Activated naive CD4-positive, alpha-beta T cell treated with anti-CD3 and anti-CD28 coated beads, Interleukin-2, amount 50 U/mL, for 16 hours (primary cell): ENCODE data around the gene GREM2.
A peak's percentile ranks its signal among the peaks of the same experiment; 100 is the strongest.

Source experiments
- DNase-seq: peaks from one replicate; pipeline ENCODE4 v3.0.0-alpha.2; 2020

Gene GREM2

DNA sequence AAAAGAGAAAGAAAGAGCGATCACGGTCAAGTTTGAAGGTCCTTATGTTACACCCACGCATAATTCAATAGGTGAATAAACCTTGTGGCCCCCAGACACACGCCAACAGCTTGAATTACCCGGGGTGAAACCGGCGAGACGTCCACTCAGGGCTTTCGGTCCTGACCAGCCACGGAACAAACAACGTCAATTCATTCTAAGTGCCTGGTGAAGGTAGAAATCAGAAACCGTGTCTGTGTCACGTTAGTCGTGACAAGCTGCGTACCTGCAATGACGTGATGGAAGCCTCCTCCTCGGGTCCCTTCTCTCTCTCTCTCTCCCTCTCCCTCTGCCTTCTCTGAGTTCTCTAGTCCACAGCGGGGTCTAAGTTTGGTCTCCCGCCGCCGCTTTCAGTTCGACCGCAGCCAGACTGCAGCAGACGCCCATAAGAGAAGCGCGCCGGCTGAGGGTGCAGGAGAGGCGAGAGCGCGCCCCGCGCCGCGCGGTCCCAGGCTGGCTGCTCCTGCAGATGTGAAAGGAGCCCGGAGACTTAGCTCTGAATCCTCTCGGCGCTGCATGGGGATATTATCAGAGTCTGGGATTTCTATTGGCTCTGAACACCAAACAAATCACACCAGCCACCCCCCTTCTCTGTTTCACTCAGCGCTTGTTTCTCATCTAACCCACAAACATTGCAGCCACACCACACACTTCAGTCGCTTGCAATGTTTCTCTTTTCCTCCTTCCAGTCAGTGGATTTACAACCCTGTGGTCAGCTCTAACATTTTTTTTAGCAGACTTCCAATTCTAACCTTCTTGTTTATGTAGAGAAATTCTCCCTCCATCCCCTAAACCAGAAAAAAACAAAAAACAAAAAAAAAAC is at the start of gene GREM2:
Gene GREM2, minus strand, starts transcription at position 537 of the 862 bp plus-strand sequence. CDS start 118,680 bp downstream, outside the sequence.
- DNase-seq, result peak; percentile 17

DNA sequence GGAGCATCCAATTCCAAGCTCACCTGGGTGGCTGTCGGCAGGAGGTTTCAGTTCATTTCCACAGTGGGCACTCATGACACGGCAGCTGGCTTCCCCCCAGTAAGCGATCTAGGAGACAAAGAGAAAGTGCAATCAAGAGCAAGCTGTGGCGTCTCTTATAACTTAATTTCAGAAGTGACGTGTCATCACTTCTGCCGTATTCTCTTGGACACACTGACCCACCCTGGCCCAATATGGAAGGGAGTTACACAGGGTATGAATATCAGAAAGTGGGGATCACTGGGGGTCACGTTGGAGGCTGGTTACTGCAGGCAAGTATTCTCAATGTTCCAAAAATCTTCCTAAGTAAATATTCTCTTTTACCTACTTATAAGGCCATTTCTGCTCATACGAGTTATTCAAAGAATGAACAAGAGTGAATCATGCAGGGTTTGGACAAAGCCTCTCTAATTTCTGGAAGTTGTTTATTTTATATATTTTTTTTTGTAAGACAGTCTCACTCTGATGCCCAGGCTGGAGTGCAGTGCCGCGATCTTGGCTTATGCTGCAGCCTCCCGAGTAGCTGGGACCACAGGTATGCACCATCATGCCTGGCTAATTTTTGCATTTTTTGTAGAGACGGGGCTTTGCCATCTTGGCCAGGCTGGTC is 46.5 kb upstream of the GREM2 start:
- DNase-seq, result no peak

DNA sequence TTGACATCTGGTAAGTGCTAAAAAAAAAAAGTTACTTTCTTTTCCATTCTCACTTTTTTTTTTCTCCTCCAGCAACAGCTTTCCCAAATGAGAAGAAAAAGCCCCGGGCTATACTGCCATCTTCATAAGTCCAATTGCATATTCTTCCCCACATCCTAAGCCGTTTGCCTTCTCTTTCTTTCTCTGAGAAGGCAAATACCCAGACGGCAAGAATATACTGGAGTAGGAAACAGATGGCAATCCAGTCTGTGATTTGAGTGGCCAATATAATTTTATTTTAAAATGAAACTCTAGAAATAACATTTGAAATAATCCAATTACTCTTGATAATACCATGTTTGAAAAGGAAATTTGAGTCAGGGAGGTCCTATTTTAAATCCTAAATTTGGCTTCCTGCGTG is 44.6 kb upstream of the GREM2 start:
- no peak for DNase-seq

GRCh38 chr1:240652961-240653409 is 41.0 kb upstream of the GREM2 start:
- DNase-seq, result no peak

DNA sequence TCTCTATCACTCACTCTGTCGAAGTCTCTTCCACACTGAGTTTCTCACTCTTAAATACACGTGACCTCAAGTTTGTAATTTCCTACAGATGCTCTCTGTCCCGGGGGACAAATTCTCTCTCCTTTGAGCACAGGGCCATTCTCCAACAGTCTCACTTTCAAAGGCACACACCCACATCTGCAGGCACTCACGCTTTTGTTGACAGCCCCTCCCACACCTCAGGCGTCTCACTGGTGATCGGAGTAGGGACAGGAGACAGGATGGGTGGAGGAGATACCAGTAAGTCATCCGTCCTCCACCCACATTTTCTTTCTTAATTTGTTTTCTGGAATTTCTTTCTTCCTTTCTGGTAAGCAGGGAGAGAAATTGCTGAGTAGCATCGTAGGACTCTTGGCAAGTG is 40.6 kb upstream of the GREM2 start:
- no peak for DNase-seq

DNA sequence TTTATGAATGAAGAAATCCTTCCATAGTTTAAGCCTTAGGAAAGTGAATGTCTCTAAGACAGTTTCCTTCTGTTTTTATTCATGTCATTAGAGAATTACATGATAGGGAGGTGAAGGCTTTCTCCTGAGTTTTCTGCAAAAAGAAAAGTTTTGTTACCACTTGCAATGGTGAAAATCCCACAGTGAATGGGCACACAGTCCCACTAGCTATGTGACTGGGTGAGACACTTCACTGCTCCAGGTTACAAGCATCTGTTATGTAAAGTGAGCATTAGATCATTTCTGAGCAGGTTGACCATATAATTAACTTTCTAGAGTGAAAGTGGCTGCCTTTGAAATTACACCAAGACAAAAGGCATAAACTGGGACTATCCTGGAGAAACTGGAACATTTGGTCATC is 38.9 kb upstream of the GREM2 start:
- no peak for DNase-seq

- no peak for DNase-seq
Observed at GRCh38 chr1:240649733-240650721, 38.1 kb upstream of the GREM2 start.

DNA sequence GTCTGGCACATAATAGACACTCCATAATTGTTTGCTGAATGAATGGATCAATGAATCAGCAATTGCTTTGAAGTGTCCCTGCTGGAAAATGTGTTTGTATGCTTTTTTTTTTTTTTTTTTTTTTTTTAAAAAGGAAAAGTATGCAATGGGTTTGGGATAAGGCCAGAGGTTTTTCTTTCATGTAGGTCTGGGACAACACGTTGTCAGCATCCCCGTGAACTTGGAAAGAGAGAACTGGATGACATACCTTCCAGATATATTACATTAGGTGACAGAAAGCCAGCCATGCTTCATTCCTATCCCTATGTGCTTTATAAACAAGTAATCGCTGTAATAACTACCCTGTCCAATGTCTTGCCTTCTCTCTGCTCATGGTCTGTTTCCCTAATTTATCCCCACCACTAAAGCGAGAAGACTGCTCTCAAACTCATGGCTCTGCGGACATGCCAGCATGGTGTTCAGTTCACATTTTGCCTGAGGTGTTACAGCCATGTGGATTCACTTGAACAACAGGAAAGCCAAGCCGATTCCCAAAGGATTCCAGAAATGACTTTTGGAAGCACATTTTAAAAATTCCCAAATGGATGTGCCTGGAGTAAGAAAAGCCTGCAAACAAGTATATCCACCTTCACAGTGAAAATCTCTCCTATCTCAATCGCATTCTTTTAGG is 34.8 kb upstream of the GREM2 start:
- DNase-seq, result no peak

DNA sequence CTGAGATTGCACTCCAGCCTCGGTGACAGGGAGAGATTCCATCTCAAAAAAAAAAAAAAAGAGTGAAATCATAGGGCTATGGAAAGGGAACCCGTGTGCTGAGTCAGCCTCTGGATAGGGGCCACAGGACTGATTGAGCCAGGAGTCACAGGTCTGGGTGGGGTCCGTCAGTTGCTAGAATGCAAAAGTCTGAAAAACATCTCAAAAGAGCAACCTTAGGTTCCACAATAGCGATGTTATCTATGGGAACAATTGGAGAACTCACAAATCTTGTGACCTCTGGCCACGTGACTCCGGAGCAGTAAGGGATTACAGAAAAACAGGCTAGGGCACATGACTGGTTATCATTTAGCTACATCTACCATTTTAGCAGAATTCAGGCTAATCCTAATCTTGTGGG is 32.8 kb upstream of the GREM2 start:
- no peak for DNase-seq

GRCh38 chr1:240635466-240636256 is 23.7 kb upstream of the GREM2 start:
- DNase-seq, result no peak

DNA sequence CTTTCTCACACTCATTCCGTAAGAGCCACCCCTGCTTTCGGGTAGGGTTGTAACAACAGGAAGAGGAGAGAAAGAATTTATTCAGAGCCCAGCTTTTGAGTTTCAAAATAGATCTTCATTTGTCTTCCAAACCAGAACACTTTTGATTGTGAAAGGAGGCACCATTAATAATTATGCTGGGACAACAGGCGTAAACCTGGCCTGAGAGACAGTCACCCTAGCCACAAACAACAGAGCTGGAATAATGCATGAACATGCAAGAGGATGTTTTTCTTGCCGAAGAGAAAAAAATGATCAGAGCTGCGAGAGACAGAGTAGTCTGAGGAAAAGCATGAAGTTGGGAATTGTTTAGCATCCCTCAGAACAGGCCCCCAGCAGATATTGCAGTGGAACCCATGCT is 18.5 kb upstream of the GREM2 start:
- DNase-seq, result no peak

DNA sequence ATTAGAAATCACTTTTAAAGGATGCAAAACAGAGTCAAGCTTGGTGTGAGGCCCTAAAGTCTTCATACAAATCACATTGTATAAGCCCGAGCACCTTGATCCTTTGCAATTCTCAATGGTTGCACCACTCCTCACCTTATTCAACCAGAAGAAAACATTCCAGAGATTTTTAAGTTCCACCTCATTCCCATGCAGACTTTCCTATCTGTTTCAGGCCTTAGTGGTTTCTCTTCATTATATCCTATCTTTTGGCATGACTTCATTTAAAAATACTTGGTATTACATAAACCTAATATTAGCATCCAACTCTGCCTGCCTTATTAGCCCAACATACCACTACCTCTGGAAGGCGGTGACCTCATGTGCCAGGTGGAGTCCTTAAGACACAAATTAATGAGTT is 9.3 kb upstream of the GREM2 start:
- DNase-seq, result no peak

- no peak for DNase-seq
Observed at GRCh38 chr1:240619906-240620621, 8.1 kb upstream of the GREM2 start.

GRCh38 chr1:240619357-240619756 is 7.4 kb upstream of the GREM2 start:
- no peak for DNase-seq

DNA sequence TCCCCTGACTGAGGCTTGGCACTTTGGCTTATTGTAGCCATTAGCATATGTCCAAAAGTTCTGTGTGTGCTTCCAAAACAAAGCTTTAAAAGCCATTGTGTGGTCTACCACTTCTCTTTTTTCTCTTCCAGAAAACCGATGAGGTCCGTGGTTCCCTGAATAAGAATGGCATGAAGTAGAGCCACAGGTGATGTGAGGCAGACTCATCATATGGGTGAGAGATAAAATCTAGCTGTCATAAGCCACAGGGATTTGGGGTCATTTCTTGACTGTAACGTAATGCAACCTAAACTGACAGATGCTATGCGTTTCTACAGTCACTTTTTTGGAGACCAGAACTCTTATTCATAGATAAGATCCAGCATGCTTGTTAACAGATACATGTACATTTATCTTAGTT is 7.0 kb upstream of the GREM2 start:
- DNase-seq, result no peak

GRCh38 chr1:240616018-240616417 is 4.1 kb upstream of the GREM2 start:
- DNase-seq, result no peak

DNA sequence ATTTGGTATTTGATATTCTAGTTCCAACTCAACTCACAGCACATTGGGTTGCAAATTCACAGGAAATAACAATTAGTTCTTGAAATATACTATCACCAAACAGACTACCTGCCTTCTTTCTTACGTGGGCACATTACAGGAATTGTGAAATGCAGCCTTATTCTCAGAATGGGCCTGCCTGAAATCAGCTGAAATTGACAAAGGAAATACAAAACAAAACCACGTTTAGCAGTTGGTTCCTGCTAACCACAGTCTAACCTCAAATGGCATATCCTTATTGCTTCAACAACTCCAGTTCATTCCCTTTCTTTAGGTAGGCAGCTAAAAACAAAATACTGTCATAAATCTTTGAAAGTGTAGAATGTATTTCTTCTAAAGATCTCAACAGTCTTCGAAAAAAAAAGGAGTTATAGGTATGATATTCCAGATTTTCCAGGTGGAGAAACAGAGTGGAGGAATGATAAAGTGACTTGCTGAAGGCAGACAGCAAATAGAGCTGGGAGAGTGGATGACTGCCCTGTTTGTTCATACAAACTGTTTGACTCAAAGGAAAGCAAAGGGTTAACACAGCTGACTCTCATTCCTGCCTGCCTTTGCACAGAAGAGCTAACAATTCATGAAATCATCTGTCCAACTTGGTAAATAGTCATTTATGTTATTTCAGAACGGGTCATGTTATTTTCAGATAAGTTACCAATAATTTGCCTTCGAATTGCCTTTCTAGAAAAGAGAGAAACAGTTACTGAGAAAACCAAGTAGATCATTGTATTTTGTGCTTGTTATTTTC is 1.6 kb upstream of the GREM2 start:
- no peak for DNase-seq

DNA sequence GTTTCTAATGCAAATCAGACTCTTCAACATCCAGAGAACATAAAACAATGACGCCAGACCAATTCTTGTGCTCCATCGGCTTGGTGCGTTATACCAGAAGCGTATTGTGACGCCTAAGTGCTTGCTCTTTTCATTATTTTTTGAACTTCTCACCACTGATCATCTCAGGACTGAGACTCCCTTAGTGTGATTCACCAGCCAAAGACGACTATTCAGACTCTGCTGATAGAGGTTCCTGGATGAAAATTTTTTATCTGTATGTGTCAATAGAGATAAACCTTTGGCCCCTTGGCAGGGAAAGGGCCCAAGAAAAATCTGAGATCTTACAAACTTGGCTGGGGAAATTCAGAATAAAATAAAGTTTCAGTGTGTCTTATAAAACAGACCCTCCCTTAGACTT is 856 bp upstream of the GREM2 start:
- no peak for DNase-seq

DNA sequence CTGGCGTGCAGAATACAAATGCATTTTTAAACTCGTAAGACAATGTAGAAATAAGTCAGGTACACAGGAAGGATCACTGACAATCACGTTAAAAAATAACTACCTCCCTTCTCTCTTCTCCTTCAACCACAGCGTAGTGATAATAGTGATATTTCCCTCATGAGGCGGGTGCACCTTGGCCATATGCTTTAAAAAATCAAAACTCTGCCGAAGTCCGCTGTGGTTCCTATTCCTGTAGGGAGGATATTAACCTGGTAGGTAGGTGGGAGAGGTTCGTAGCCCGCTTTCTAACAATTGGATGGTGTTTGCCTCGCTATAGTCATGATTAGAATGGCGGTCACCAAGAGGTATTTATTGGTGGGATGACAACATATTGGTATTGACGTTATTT is 732 bp downstream of the GREM2 start:
- DNase-seq, result no peak

DNA sequence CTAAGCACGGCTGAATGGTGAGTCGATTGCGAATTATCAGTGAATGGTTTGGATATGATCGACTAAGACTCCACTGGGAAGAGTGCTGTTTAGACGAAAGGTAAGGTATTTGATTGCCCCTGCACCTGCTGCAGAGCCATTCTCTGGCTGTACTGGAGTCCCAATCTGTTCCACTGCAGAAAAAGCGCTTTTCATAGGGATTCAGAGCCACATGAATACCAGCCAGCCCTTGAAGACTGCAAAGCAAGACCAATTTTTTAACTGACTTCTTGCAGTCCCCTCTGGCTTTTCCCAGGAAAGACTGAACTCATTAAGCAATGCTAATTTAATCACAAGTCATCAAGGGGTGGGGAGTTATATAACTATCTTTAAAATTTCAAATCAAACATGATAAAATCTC is 1.3 kb downstream of the GREM2 start:
- no peak for DNase-seq
